HG03457 (cell line): Measurements from ENCODE around the gene APPL2.

ENCODE experiments used
- ATAC-seq: cut with Tn5 transposase; IDR thresholded peaks from one replicate; pipeline ENCODE4 v1.9.1; 2021; ENCODE audit warnings: moderate number of reproducible peaks; ENCODE audit not compliant: unreplicated experiment

Gene APPL2

GRCh38 chr12:105223352-105223845 is 12.6 kb downstream of the APPL2 start:
- no peak for ATAC-seq

DNA sequence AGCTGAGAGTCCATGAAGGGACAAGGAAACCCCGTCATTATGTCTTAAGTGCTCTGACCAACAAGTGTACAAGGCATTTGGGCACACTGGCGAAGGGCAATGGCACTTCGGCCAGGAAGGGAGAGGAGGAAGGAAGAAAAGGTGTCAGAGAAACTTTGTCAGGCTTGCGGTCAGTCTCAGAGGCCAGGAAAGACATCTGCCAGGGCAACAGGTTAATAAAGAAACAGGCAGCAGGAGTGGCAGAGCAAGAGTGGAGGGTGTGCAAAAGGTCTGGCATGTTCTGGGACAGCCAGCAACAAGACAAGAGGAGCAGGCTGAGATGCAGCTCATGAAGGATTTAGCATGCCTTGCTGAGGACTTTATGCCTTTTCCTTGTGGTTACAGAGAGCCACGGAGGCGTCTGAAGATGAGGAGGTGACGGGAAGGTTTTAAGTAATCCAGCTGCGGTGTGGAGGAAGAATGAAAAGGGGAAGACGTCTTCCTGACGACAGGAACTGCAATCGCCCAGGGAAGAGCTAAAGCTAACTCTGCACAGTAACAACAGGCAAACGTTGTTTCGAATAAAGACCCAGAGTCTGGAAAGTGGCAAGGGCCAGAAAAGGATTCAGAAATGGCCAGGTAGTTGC is 13.1 kb downstream of the APPL2 start:
- ATAC-seq: no peak

GRCh38 chr12:105222284-105222655 is 13.7 kb downstream of the APPL2 start:
- ATAC-seq: no peak

DNA sequence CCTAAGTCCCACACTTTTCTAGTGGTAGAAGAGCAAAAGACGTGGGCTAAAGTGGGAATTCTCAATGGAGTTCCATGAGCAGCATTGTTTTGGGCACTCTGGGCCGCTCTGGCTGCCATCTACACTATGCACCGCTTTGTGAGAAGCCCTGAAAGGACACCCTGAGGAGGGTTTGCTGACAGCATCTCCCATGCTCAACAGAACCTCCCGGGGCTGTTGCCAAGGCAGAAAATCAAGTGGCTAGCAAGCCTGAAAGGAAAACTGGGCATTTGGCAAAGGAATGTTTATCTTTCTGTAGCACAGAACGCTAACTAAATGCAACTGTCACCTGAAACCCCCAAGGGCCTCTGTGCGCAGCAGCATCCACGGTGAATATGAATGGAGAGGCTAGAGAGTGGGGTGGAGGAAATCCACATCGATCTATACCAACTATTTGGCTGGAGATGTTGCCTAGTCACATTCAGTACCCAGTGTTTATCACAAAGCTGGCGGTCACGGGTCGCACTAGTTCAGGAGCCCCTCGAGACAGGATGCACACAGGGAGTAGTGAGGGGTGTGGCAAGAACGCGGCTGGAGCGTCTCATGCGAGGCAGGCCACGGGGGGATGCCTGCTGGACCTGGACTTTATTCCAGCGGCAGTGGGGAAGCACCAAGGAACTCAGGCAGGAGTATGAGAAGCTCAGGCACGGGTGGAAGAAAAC is 14.2 kb downstream of the APPL2 start:
- ATAC-seq: no peak

- no peak for ATAC-seq
Measured at GRCh38 chr12:105220929-105221290, 15.1 kb downstream of the APPL2 start.

- no peak for ATAC-seq
Measured at GRCh38 chr12:105220150-105220928, 15.6 kb downstream of the APPL2 start.

- no peak for ATAC-seq
Measured at GRCh38 chr12:105219261-105220028, 16.5 kb downstream of the APPL2 start.

DNA sequence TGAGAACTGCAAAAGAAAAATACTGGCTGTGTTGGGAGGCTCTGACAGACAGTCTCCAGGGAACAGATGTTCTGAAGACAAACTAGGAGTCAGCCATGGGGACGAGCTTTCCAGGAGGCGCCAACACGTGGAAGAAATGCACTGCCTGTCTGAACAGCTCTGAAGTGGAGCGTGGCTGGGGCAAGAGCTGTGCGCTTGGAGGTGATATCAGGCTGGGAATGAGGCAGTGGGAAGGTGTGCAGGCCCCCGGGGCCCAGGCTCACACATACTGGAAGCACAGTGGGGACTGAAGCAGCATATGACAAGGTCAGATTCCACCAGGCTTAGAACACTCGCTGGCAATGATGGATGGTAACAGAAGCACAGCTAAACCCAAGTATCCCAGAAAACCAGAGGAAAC is 17.5 kb downstream of the APPL2 start:
- no peak for ATAC-seq

- no peak for ATAC-seq
Measured at GRCh38 chr12:105214670-105215375, 21.2 kb downstream of the APPL2 start.

DNA sequence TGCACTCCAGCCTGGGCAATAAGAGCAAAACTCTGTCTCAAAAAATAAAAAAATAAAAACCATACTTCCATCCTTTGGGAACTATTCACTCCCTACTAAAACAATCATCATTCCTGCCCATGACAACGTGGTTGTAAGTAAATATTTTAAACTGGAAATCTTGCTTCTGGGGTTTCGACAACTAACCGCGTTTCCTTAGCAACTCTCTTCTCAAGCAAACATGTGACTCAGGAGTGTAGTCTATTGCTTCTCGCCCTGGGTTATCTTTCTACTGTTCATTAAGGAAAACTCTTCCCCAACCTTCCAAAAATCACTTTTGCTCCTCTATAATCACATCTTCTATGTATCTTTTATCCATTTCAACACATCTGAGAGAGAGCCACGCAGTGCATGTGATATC is 21.8 kb downstream of the APPL2 start:
- ATAC-seq: no peak

DNA sequence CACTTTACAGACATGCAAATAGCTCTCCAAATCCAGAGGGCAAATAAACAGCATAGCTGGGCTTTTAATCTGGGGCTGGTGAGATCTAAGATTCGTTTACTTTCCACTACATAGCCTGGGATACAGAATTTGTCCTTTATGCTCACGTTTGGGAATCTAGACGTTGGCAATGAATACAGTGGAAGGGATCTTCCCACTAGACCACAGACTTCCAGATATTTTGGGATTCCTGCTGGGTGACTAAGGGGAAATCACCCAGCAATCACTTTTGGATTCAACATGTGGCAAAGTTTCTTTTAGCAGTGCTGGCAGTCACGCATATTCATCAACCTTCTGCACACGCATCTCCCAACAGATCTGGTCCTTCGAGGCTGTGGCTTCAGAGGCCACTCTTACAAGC is 23.5 kb downstream of the APPL2 start:
- ATAC-seq: no peak

DNA sequence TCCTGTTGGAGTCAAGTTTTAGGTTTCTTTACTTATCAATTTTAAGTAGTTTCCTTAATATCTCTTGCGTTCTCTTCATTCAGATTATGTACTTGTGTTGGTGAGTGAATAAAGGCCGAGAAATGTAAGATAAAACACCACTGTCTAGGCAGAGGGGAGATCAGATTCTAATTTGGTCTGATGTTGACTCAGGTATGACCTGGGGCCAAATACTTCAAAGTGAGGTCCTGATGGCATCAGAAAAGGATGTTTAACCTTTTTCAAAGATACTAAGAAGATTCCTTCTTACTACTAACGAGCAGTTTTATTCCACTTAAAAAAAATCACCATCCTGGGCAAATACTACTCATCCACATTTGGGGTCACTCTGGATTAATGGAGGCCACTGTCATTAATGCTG is 26.9 kb downstream of the APPL2 start:
- no peak for ATAC-seq

DNA sequence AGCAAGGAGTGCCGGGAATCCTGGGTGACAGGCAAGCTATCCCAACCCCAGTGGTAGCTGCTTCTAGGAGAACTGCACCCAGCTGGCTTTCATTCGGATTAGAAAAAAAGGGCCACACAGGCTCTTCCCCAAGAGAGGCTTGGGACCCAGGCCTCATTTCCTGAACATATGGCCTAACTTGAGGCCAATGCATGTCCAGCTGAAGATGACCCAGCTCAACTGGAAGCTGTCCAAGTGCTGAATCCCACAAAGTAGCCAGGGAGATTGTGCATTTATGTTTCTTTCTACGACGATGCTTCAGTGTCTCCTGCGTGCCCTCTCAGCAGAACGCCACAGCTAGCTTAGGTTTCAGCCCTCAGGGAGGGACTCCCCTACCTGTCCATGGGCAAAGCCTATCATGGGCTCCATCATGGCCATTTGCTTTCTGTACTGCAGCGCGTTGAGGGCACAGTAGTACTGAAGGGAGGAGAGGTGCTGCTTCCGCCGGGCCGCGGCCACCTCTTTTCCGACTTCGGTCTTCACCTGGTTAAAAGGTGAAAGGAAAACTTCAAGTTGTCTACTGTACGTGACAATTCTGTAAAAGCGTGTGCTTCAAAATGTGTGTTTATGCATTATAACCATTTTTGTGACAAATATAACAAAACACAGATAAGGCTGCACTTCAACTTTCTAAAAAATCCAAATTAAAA is 29.1 kb downstream of the APPL2 start:
- no peak for ATAC-seq

DNA sequence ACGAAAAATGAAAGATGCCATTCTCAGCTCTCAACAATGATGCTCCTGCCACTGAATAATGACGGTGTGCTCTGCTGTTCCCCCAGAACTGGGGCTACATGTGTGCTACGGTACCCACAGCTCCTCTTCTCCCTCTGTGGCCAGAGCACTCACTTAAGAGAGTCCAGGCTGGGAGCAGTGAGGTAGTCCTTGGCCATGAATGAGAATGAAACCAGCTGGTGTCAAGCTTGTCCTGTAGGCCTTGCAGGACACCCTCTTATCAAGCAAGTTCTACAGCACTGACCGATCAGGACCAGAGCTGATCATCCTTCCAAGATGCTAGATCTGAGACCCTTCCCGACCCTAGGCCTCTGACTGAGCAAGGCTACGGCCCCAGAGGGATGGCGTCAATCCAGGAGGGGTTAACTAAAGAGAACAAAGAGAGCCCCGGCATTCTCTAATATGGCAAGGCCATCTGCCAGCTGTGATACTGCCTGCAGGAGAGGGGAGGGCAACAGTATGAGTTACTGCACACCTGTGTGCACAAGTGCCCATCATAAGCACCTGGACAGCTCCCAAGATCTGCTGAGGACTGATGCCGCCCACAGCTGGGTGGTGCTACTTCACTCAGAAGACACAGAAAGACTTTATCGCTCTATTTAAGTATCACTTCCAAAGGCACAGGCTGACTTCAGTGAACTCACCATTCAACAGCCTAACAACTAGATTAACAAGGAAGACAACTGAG is 30.5 kb downstream of the APPL2 start:
- no peak for ATAC-seq

- no peak for ATAC-seq
Measured at GRCh38 chr12:105204916-105205315, 31.1 kb downstream of the APPL2 start.

GRCh38 chr12:105204127-105204526 is 31.8 kb downstream of the APPL2 start:
- ATAC-seq: no peak

DNA sequence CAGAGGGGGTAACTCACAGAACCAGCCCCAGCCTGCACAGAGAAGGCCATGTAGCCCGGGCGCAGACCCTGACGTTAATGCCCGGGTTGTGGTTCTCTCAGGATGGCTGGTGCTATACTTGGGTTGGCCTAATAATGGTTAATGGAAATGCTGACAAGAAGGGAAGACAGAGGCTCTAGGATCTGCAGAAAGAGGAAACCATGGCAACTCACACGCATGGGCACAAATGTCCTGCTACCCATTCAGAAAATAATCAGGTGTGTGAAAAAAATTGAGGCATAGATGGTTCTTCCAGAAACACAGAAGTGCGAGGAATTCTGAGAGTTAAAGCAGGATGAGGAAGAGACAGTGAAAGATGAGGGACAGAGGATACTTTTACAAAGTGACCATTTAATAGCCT is 33.8 kb downstream of the APPL2 start:
- no peak for ATAC-seq

DNA sequence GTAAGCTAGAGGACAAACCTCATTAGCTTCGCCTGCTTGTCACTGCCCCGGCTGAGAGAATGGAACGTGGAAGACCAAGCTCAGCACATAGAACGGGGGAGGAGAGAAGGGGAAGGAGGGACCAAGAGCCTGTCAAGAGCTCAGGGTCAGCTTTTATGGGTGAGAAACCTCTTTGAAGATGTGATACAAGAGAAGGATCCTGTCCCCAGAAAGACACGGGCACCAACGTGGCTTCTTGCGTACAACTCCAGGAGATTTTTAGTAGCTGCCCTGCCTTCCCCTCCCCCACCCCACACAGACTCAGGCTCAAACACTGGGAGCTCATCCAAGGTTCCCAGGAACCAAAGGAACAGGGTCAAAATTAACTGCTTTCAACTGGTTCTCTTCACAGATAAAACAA is 34.7 kb downstream of the APPL2 start:
- no peak for ATAC-seq

GRCh38 chr12:105200385-105200784 is 35.6 kb downstream of the APPL2 start:
- ATAC-seq: no peak
